ENCODE data around the gene ARSB. TPM values are rescaled to one million over a fixed set of nuclear protein-coding genes. Genes with fewer than 3 reads are reported as not detected.

The ARSB gene
- polyA plus RNA-seq, 1 of the 3 experiments (the other 2 are of a cell fraction), result 12.5 TPM

DNA sequence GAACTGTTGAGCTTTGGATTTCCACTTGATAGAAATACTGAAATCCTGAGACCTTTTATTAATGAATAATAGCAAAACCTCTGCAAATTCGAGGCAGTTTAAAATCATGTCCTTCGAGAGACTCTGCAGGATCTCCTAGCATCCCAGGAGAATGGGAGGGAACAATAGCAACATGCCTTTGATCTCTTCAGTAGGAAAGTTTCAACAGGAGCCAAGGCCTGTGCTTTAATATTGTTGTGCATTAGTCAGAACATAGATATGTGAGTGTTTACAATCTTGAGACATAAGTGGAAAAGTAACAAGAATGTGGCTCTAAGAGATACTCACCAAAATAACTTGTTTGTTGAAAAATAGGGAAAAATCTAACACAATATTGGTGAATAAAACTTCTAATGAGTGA lies 253.2 kb downstream of the ARSB start:
- TF ChIP-seq POLR2AphosphoS5 (IDR thresholded peaks at IDR 0.05; ENCODE audit: low read depth, low read length), result no peak
- no peak for TF ChIP-seq NRF1 (IDR thresholded peaks at IDR 0.05; ENCODE audit: low read depth, low read length)
- no peak for TF ChIP-seq FOSL2 (IDR thresholded peaks at IDR 0.05; ENCODE audit: borderline replicate concordance, low read depth)
- TF ChIP-seq FOXJ3 (CRISPR knock-in tag; IDR thresholded peaks at IDR 0.05), result no peak
- TF ChIP-seq RXRA (IDR thresholded peaks at IDR 0.05; ENCODE audit: borderline replicate concordance, low read depth), result no peak
- TF ChIP-seq NFIC (IDR thresholded peaks at IDR 0.05; ENCODE audit: borderline replicate concordance), result no peak
- no peak for TF ChIP-seq TEAD4 (IDR thresholded peaks at IDR 0.05; ENCODE audit: borderline replicate concordance, insufficient read depth)
- TF ChIP-seq MXI1 (IDR thresholded peaks at IDR 0.05; ENCODE audit: low read depth, low read length), result no peak
- TF ChIP-seq, protein P1, sequence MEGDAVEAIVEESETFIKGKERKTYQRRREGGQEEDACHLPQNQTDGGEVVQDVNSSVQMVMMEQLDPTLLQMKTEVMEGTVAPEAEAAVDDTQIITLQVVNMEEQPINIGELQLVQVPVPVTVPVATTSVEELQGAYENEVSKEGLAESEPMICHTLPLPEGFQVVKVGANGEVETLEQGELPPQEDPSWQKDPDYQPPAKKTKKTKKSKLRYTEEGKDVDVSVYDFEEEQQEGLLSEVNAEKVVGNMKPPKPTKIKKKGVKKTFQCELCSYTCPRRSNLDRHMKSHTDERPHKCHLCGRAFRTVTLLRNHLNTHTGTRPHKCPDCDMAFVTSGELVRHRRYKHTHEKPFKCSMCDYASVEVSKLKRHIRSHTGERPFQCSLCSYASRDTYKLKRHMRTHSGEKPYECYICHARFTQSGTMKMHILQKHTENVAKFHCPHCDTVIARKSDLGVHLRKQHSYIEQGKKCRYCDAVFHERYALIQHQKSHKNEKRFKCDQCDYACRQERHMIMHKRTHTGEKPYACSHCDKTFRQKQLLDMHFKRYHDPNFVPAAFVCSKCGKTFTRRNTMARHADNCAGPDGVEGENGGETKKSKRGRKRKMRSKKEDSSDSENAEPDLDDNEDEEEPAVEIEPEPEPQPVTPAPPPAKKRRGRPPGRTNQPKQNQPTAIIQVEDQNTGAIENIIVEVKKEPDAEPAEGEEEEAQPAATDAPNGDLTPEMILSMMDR (IDR thresholded peaks at IDR 0.05), result no peak
- no peak for TF ChIP-seq JUND (IDR thresholded peaks at IDR 0.05)
- TF ChIP-seq, protein P2, sequence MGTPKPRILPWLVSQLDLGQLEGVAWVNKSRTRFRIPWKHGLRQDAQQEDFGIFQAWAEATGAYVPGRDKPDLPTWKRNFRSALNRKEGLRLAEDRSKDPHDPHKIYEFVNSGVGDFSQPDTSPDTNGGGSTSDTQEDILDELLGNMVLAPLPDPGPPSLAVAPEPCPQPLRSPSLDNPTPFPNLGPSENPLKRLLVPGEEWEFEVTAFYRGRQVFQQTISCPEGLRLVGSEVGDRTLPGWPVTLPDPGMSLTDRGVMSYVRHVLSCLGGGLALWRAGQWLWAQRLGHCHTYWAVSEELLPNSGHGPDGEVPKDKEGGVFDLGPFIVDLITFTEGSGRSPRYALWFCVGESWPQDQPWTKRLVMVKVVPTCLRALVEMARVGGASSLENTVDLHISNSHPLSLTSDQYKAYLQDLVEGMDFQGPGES (IDR thresholded peaks at IDR 0.05; ENCODE audit: low read depth, low read length), result no peak
- no peak for TF ChIP-seq EZH2phosphoT487 (IDR thresholded peaks at IDR 0.05; ENCODE audit: borderline replicate concordance, low read depth)
- no peak for TF ChIP-seq ELF1 (IDR thresholded peaks at IDR 0.05)
- TF ChIP-seq, protein P3, sequence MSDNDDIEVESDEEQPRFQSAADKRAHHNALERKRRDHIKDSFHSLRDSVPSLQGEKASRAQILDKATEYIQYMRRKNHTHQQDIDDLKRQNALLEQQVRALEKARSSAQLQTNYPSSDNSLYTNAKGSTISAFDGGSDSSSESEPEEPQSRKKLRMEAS (IDR thresholded peaks at IDR 0.05; ENCODE audit: low read depth), result no peak
- no peak for TF ChIP-seq GATA2 (CRISPR knock-in tag; IDR thresholded peaks at IDR 0.05)
- TF ChIP-seq, protein P4, sequence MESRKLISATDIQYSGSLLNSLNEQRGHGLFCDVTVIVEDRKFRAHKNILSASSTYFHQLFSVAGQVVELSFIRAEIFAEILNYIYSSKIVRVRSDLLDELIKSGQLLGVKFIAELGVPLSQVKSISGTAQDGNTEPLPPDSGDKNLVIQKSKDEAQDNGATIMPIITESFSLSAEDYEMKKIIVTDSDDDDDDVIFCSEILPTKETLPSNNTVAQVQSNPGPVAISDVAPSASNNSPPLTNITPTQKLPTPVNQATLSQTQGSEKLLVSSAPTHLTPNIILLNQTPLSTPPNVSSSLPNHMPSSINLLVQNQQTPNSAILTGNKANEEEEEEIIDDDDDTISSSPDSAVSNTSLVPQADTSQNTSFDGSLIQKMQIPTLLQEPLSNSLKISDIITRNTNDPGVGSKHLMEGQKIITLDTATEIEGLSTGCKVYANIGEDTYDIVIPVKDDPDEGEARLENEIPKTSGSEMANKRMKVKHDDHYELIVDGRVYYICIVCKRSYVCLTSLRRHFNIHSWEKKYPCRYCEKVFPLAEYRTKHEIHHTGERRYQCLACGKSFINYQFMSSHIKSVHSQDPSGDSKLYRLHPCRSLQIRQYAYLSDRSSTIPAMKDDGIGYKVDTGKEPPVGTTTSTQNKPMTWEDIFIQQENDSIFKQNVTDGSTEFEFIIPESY (IDR thresholded peaks at IDR 0.05; ENCODE audit: borderline replicate concordance, low read depth), result no peak
- TF ChIP-seq EP300 (IDR thresholded peaks at IDR 0.05; ENCODE audit: borderline replicate concordance in 1 of 2, low read depth in 1 of 2, low read length in 1 of 2), result no peak
- Histone ChIP-seq H3K9me2 (no peaks in the 10 kb centered on the region), H3K79me2 (ENCODE audit: insufficient read depth) (no peaks in the 10 kb centered on the region), H3K4me2 (no peak overlapping the region), H3K9ac (no peak overlapping the region), H3K36me3 (replicated peaks in 1 of 2; ENCODE audit: control insufficient read depth in 1 of 2, insufficient read depth in 2 of 2, low read length in 1 of 2) (no peaks in the 10 kb centered on the region), H3K27me3 (ENCODE audit: insufficient read depth) (no peaks in the 10 kb centered on the region), H3F3A (replicated peaks; ENCODE audit: insufficient read depth) (peaks cover 3% of the 10 kb centered on the region), H3K4me1 (ENCODE audit: control insufficient read depth in 1 of 2, insufficient read depth in 2 of 2, low read depth in 1 of 2, low read length in 1 of 2) (no peaks in the 10 kb centered on the region; a peak in 1 of 4 replicates), H3K4me3 (ENCODE audit: low read depth in 2 of 2, low read length in 1 of 2) (no peak overlapping the region), H2AFZ (ENCODE audit: low read depth) (no peak overlapping the region), H4K20me1 (ENCODE audit: insufficient read depth) (no peaks in the 10 kb centered on the region), H3K9me3 (no peaks in the 10 kb centered on the region), H3K27ac (ENCODE audit: low read depth in 2 of 2, low read length in 1 of 2) (no peak overlapping the region)
- ChIA-PET CTCF (no interaction called here), POLR2A (no interaction called here)
- DNase-seq, result no peak
- WGBS (ENCODE audit: low lambda C conversion rate), result 60% methylated on average over 2 of the region's 2 CpGs

All from SK-N-SH (cell line).